Mammary epithelial cell (primary cell): ENCODE data around the gene ABCD1.

Experiments
- CTCF ChIP-seq, 2 donors: IDR thresholded peaks in 1 of 2; conservative IDR thresholded peaks in 1 of 2; 2 replicates each; pipeline ENCODE4 v1.5.1; 2011 to 2012; ENCODE audit warnings: inconsistent platforms in 2 of 2, low read length in 2 of 2, mild to moderate bottlenecking in 2 of 2, control low read depth in 1 of 2, low read depth in 1 of 2; ENCODE audit not compliant: insufficient read depth in 1 of 2; ENCODE audit errors: extremely low read depth in 1 of 2
- EZH2 ChIP-seq: IDR thresholded peaks from 2 replicates; pipeline ENCODE4 v1.6.1; 2012; ENCODE audit warnings: low read length, inconsistent platforms, borderline replicate concordance

GRCh38 chrX:153709726-153710674 is 14.7 kb upstream of the ABCD1 start:
- TF ChIP-seq CTCF (conservative IDR thresholded peaks at IDR 0.05 in 1 of 2, IDR thresholded peaks at IDR 0.05 in 1 of 2; ENCODE audit: extremely low read depth in 1 of 2, insufficient read depth in 1 of 2, low read depth in 1 of 2, low read length in 2 of 2) (no peak), EZH2 (no peak)
